ENCODE measurements around the gene KLHDC9.

DNA sequence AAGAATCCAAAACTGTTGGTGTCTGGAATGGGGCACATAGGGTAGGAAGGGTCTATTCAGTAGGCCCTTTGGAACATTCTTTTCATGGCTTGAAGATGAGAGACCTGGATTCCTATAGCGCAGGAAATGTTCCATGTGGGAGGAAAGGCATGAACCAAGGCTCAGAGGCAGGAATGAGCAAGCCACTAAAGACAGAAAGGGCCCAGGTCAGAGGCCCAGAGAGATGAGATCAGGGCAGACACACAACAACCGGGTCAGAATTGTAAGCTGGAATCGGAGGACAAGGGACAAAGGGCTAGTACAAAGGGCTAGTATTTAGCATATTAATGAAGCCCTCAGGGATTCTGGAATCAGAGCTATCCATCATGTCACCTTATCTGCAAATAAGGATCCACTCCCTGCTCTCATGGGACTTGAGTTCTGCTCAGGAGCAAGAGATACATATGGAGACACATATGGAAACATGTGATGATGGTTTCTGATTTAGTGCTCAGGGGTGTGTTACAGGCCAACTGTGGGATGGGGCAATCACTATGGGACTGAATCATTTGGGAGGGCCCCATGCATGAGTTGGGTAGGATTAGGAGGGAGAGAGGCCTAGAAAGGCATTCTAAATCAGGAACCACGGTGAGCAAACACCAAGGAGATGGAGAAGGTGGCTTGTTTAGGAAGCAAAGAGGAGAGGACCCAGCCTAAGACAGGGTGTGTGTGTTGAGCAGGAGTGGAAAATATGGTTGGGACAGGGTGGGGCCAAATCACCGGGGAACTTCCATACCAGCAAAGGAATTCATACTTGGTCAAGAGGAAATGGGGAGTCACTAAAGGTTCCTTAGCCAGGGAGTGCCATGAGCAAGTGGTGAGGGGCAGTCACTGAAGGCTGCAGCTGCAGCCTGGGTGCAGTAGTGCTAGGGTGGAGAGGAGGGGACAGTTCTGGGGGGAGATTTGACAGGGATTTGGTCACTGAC is 17.4 kb upstream of the KLHDC9 start:
- TF ChIP-seq YY1 (IDR thresholded peaks at IDR 0.05; ENCODE audit: insufficient read depth, insufficient read length): no peak
- TF ChIP-seq ZNF274 (IDR thresholded peaks at IDR 0.05; ENCODE audit: low read depth, low read length): no peak
- no peak for TF ChIP-seq SUZ12 (IDR thresholded peaks at IDR 0.05; ENCODE audit: extremely low read depth, insufficient read depth, insufficient read length)

Data from NT2/D1 (cell line).